ENCODE measurements around the gene TREM2. TPM values are rescaled to one million over a fixed set of nuclear protein-coding genes. Genes with fewer than 3 reads are reported as not detected.

The TREM2 gene
- total and polyA plus RNA-seq, 10 of the 15 experiments (the other 5 are each of a cell fraction or from before 2014, with no cell fraction given): not detected

GRCh38 chr6:41111017-41111416 is 51.9 kb downstream of the TREM2 start:
- H3K4me2 ChIP-seq (ENCODE audit: control insufficient read depth, insufficient read depth): no peak overlapping the region
- no peaks in the 10 kb centered on the region for H3K36me3 ChIP-seq (ENCODE audit: control insufficient read depth in 2 of 2, insufficient read depth in 2 of 2, low read length in 1 of 2)
- H3K9ac ChIP-seq (ENCODE audit: control insufficient read depth, insufficient read depth, low read length): no peak overlapping the region
- DNase-seq (ENCODE audit: low read depth, low spot score) (no peak), FAIRE-seq (no peak), ATAC-seq (no peak)
- intact Hi-C loops (cut with micrococcal nuclease; ENCODE audit: unreplicated experiment) (no loop called here), in situ Hi-C loops (cut with MboI) (no loop called here)
- CTCF ChIA-PET: no interaction called here
- H2AFZ ChIP-seq (ENCODE audit: control insufficient read depth, low read depth, low read length): no peak overlapping the region
- H3K4me3 ChIP-seq: no peak overlapping the region
- H4K20me1 ChIP-seq (ENCODE audit: control insufficient read depth, insufficient read depth): no peaks in the 10 kb centered on the region
- no peak overlapping the region for H3K27ac ChIP-seq (ENCODE audit: control insufficient read depth, insufficient read depth)
- H3K4me1 ChIP-seq (ENCODE audit: control insufficient read depth, insufficient read depth, low read length): no peaks in the 10 kb centered on the region
- H3K79me2 ChIP-seq (ENCODE audit: control insufficient read depth, insufficient read depth, low read length): no peaks in the 10 kb centered on the region
- 60% methylated on average over 3 of the region's 3 CpGs for WGBS (ENCODE audit: insufficient coverage, insufficient replicate concordance, low lambda C conversion rate, missing lambda C conversion rate)
- RAD21 ChIA-PET (ENCODE audit: unreplicated experiment): no interaction called here
- TF ChIP-seq, protein P1, sequence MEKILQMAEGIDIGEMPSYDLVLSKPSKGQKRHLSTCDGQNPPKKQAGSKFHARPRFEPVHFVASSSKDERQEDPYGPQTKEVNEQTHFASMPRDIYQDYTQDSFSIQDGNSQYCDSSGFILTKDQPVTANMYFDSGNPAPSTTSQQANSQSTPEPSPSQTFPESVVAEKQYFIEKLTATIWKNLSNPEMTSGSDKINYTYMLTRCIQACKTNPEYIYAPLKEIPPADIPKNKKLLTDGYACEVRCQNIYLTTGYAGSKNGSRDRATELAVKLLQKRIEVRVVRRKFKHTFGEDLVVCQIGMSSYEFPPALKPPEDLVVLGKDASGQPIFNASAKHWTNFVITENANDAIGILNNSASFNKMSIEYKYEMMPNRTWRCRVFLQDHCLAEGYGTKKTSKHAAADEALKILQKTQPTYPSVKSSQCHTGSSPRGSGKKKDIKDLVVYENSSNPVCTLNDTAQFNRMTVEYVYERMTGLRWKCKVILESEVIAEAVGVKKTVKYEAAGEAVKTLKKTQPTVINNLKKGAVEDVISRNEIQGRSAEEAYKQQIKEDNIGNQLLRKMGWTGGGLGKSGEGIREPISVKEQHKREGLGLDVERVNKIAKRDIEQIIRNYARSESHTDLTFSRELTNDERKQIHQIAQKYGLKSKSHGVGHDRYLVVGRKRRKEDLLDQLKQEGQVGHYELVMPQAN (conservative IDR thresholded peaks at IDR 0.05): no peak
- TF ChIP-seq SREBF1 (IDR thresholded peaks at IDR 0.05; ENCODE audit: low read length) (no peak), NBN (IDR thresholded peaks at IDR 0.05) (no peak)
- no peaks in the 10 kb centered on the region for H3K9me3 ChIP-seq (replicated peaks; ENCODE audit: control insufficient read depth, insufficient read depth, low read length)
- SMC1A ChIA-PET (ENCODE audit: uncharacterized antibody, unreplicated experiment): interaction anchor here (1.2 kb wide), 1 partner anchor 11 kb away, joined by 3 read pairs; no protein-coding TSS in a partner anchor
- POLR2A ChIA-PET: interaction anchor here (0.7 kb wide), 1 partner anchor 207 kb away, joined by 4 read pairs; no protein-coding TSS in a partner anchor
- no TSS peak for BruUV-seq (replicated peaks)
- no peaks in the 10 kb centered on the region; a peak in 1 of 4 replicates for H3K27me3 ChIP-seq (replicated peaks in 1 of 2; ENCODE audit: control insufficient read depth in 2 of 2, insufficient read depth in 2 of 2, low read length in 1 of 2)

Other genes with a start within 250 kb of the TREM2 start
Only the 7 nearest of the 10 such genes appear.
- gene TSPO2, start 120.6 kb downstream of the TREM2 start, total RNA-seq (2014; rRNA removed): not detected in 2 replicates
- not detected in 2 replicates for gene TSPO2, start 120.6 kb downstream of the TREM2 start, total RNA-seq (2014; rRNA removed; fragmentation: Illumina TruSeq; extraction: Trizol)
- not detected in 2 replicates for gene TSPO2, start 120.6 kb downstream of the TREM2 start, total RNA-seq (2021)
- gene TSPO2, start 120.6 kb downstream of the TREM2 start, polyA plus RNA-seq (2011; rRNA removed): not detected in 2 replicates
- gene TSPO2, start 120.6 kb downstream of the TREM2 start, polyA plus RNA-seq (2014; fragmentation: Illumina TruSeq; extraction: Trizol): not detected in 2 replicates
- not detected for gene TSPO2, start 120.6 kb downstream of the TREM2 start, polyA plus RNA-seq (2014; fragmentation: Nextera tagmentation; extraction: Ambion mirVana)
- not detected in 2 replicates for gene TSPO2, start 120.6 kb downstream of the TREM2 start, polyA plus RNA-seq (2014; rRNA removed)
- gene TSPO2, start 120.6 kb downstream of the TREM2 start, polyA plus RNA-seq (2016; fragmentation: Nextera tagmentation; extraction: Ambion mirVana): not detected
- gene APOBEC2, start 109.9 kb downstream of the TREM2 start, total RNA-seq (2014; rRNA removed): not detected in 2 replicates
- gene APOBEC2, start 109.9 kb downstream of the TREM2 start, total RNA-seq (2014; rRNA removed; fragmentation: Illumina TruSeq; extraction: Trizol): not detected in 2 replicates
- not detected in 2 replicates for gene APOBEC2, start 109.9 kb downstream of the TREM2 start, total RNA-seq (2021)
- gene APOBEC2, start 109.9 kb downstream of the TREM2 start, polyA plus RNA-seq (2011; rRNA removed): not detected in 2 replicates
- not detected in 2 replicates for gene APOBEC2, start 109.9 kb downstream of the TREM2 start, polyA plus RNA-seq (2014; fragmentation: Illumina TruSeq; extraction: Trizol)
- 1 to 10 TPM in 1 of 2 experiments, under 1 TPM in 1; 0.11 to 1.4 TPM for gene APOBEC2, start 109.9 kb downstream of the TREM2 start, polyA plus RNA-seq (2014; fragmentation: Nextera tagmentation; extraction: Ambion mirVana)
- not detected in 2 replicates for gene APOBEC2, start 109.9 kb downstream of the TREM2 start, polyA plus RNA-seq (2014; rRNA removed)
- gene APOBEC2, start 109.9 kb downstream of the TREM2 start, polyA plus RNA-seq (2016; fragmentation: Nextera tagmentation; extraction: Ambion mirVana): 1 to 10 TPM in 1 of 2 experiments, under 1 TPM in 1; 0.71 to 1.0 TPM
- gene OARD1, start 90.8 kb downstream of the TREM2 start, total RNA-seq (2014; rRNA removed): 19.0 and 23.3 TPM in 2 replicates
- gene OARD1, start 90.8 kb downstream of the TREM2 start, total RNA-seq (2014; rRNA removed; fragmentation: Illumina TruSeq; extraction: Trizol): 35.2 and 36.1 TPM in 2 replicates
- gene OARD1, start 90.8 kb downstream of the TREM2 start, total RNA-seq (2021): 23.7 and 29.9 TPM in 2 replicates
- 43.4 and 64.9 TPM in 2 replicates for gene OARD1, start 90.8 kb downstream of the TREM2 start, polyA plus RNA-seq (2011; rRNA removed)
- gene OARD1, start 90.8 kb downstream of the TREM2 start, polyA plus RNA-seq (2014; fragmentation: Illumina TruSeq; extraction: Trizol): 43.8 and 51.6 TPM in 2 replicates
- gene OARD1, start 90.8 kb downstream of the TREM2 start, polyA plus RNA-seq (2014; fragmentation: Nextera tagmentation; extraction: Ambion mirVana): 10 to 100 TPM; 43.9 to 49.1 TPM
- gene OARD1, start 90.8 kb downstream of the TREM2 start, polyA plus RNA-seq (2014; rRNA removed): 29.5 and 35.5 TPM in 2 replicates
- 10 to 100 TPM; 56.9 to 63.5 TPM for gene OARD1, start 90.8 kb downstream of the TREM2 start, polyA plus RNA-seq (2016; fragmentation: Nextera tagmentation; extraction: Ambion mirVana)
- gene NFYA, start 90.1 kb downstream of the TREM2 start, total RNA-seq (2014; rRNA removed): 20.4 and 23.6 TPM in 2 replicates
- 18.5 and 20.1 TPM in 2 replicates for gene NFYA, start 90.1 kb downstream of the TREM2 start, total RNA-seq (2014; rRNA removed; fragmentation: Illumina TruSeq; extraction: Trizol)
- gene NFYA, start 90.1 kb downstream of the TREM2 start, total RNA-seq (2021): 25.6 and 27.4 TPM in 2 replicates
- 14.6 and 19.4 TPM in 2 replicates for gene NFYA, start 90.1 kb downstream of the TREM2 start, polyA plus RNA-seq (2011; rRNA removed)
- 35.3 and 36.5 TPM in 2 replicates for gene NFYA, start 90.1 kb downstream of the TREM2 start, polyA plus RNA-seq (2014; fragmentation: Illumina TruSeq; extraction: Trizol)
- gene NFYA, start 90.1 kb downstream of the TREM2 start, polyA plus RNA-seq (2014; fragmentation: Nextera tagmentation; extraction: Ambion mirVana): 1 to 10 TPM; 6.4 to 7.3 TPM
- gene NFYA, start 90.1 kb downstream of the TREM2 start, polyA plus RNA-seq (2014; rRNA removed): 25.7 and 30.0 TPM in 2 replicates
- gene NFYA, start 90.1 kb downstream of the TREM2 start, polyA plus RNA-seq (2016; fragmentation: Nextera tagmentation; extraction: Ambion mirVana): 10 to 100 TPM; 17.4 to 18.9 TPM
- gene TREML1, start 8.8 kb downstream of the TREM2 start, total RNA-seq (2014; rRNA removed): not detected in 2 replicates
- not detected in 2 replicates for gene TREML1, start 8.8 kb downstream of the TREM2 start, total RNA-seq (2014; rRNA removed; fragmentation: Illumina TruSeq; extraction: Trizol)
- not detected in 2 replicates for gene TREML1, start 8.8 kb downstream of the TREM2 start, total RNA-seq (2021)
- not detected in 2 replicates for gene TREML1, start 8.8 kb downstream of the TREM2 start, polyA plus RNA-seq (2011; rRNA removed)
- gene TREML1, start 8.8 kb downstream of the TREM2 start, polyA plus RNA-seq (2014; fragmentation: Illumina TruSeq; extraction: Trizol): not detected in 2 replicates
- gene TREML1, start 8.8 kb downstream of the TREM2 start, polyA plus RNA-seq (2014; fragmentation: Nextera tagmentation; extraction: Ambion mirVana): not detected
- gene TREML1, start 8.8 kb downstream of the TREM2 start, polyA plus RNA-seq (2014; rRNA removed): not detected in 2 replicates
- under 1 TPM in 1 of 2 experiments, not detected in 1; 0.21 TPM for gene TREML1, start 8.8 kb downstream of the TREM2 start, polyA plus RNA-seq (2016; fragmentation: Nextera tagmentation; extraction: Ambion mirVana)
- gene TREML2, start 38.0 kb upstream of the TREM2 start, total RNA-seq (2014; rRNA removed): 9.1 and 11.0 TPM in 2 replicates
- gene TREML2, start 38.0 kb upstream of the TREM2 start, total RNA-seq (2014; rRNA removed; fragmentation: Illumina TruSeq; extraction: Trizol): 6.1 and 6.6 TPM in 2 replicates
- gene TREML2, start 38.0 kb upstream of the TREM2 start, total RNA-seq (2021): 6.8 and 8.2 TPM in 2 replicates
- 1.2 and 1.7 TPM in 2 replicates for gene TREML2, start 38.0 kb upstream of the TREM2 start, polyA plus RNA-seq (2011; rRNA removed)
- 5.9 and 9.0 TPM in 2 replicates for gene TREML2, start 38.0 kb upstream of the TREM2 start, polyA plus RNA-seq (2014; fragmentation: Illumina TruSeq; extraction: Trizol)
- gene TREML2, start 38.0 kb upstream of the TREM2 start, polyA plus RNA-seq (2014; fragmentation: Nextera tagmentation; extraction: Ambion mirVana): under 1 TPM; 0.49 to 0.79 TPM
- 7.0 and 7.2 TPM in 2 replicates for gene TREML2, start 38.0 kb upstream of the TREM2 start, polyA plus RNA-seq (2014; rRNA removed)
- 1 to 10 TPM; 7.4 to 7.7 TPM for gene TREML2, start 38.0 kb upstream of the TREM2 start, polyA plus RNA-seq (2016; fragmentation: Nextera tagmentation; extraction: Ambion mirVana)
- gene TREML4, start 65.2 kb upstream of the TREM2 start, total RNA-seq (2014; rRNA removed): not detected in 2 replicates
- gene TREML4, start 65.2 kb upstream of the TREM2 start, total RNA-seq (2014; rRNA removed; fragmentation: Illumina TruSeq; extraction: Trizol): not detected in 2 replicates
- not detected in 2 replicates for gene TREML4, start 65.2 kb upstream of the TREM2 start, total RNA-seq (2021)
- 0.03 TPM in 1 of 2 replicates, not detected in the other for gene TREML4, start 65.2 kb upstream of the TREM2 start, polyA plus RNA-seq (2011; rRNA removed)
- gene TREML4, start 65.2 kb upstream of the TREM2 start, polyA plus RNA-seq (2014; fragmentation: Illumina TruSeq; extraction: Trizol): not detected in 2 replicates
- gene TREML4, start 65.2 kb upstream of the TREM2 start, polyA plus RNA-seq (2014; fragmentation: Nextera tagmentation; extraction: Ambion mirVana): not detected
- gene TREML4, start 65.2 kb upstream of the TREM2 start, polyA plus RNA-seq (2014; rRNA removed): not detected in 2 replicates
- gene TREML4, start 65.2 kb upstream of the TREM2 start, polyA plus RNA-seq (2016; fragmentation: Nextera tagmentation; extraction: Ambion mirVana): not detected